Measurements from ENCODE around the gene NTN4. TPM values are rescaled to one million over a fixed set of nuclear protein-coding genes. Genes with fewer than 3 reads are reported as not detected.

Gene NTN4
- total and polyA plus RNA-seq, 10 of the 15 experiments (the other 5 are each of a cell fraction or from before 2014, with no cell fraction given) = 0.15 TPM; not detected in 9

GRCh38 chr12:95672166-95672565 lies 118.4 kb downstream of the NTN4 start (continued):
- TF ChIP-seq CUX1 (IDR thresholded peaks at IDR 0.05; ENCODE audit: insufficient replicate concordance, low read depth, low read length) (no peak), POLR2A (IDR thresholded peaks at IDR 0.05; ENCODE audit: low read depth, low read length) (no peak), MEF2B (IDR thresholded peaks at IDR 0.05; ENCODE audit: partially characterized antibody, poor library complexity, severe bottlenecking) (no peak), NR2F1 (conservative IDR thresholded peaks at IDR 0.05) (no peak)

- ChIA-PET POLR2A (no interaction called here), RAD21 (ENCODE audit: unreplicated experiment) (no interaction called here), SMC1A (ENCODE audit: uncharacterized antibody, unreplicated experiment) (no interaction called here), CTCF (no interaction called here)
- no peak overlapping the region for H3K4me3 ChIP-seq
- H3K27me3 ChIP-seq (replicated peaks in 1 of 2; ENCODE audit: control insufficient read depth in 2 of 2, insufficient read depth in 2 of 2, low read length in 1 of 2) = no peaks in the 10 kb centered on the region; a peak in 1 of 4 replicates
- H3K4me2 ChIP-seq (ENCODE audit: control insufficient read depth, insufficient read depth) = no peak overlapping the region
- BruUV-seq (replicated peaks) = no TSS peak
- no peaks in the 10 kb centered on the region for H3K79me2 ChIP-seq (ENCODE audit: control insufficient read depth, insufficient read depth, low read length)
- H3K36me3 ChIP-seq (ENCODE audit: control insufficient read depth in 2 of 2, insufficient read depth in 2 of 2, low read length in 1 of 2) = no peaks in the 10 kb centered on the region
- DNase-seq (ENCODE audit: low read depth, low spot score) (no peak), FAIRE-seq (no peak), ATAC-seq (no peak)
- H2AFZ ChIP-seq (ENCODE audit: control insufficient read depth, low read depth, low read length) = no peak overlapping the region
- H3K4me1 ChIP-seq (ENCODE audit: control insufficient read depth, insufficient read depth, low read length) = no peaks in the 10 kb centered on the region
- no peak overlapping the region for H3K9ac ChIP-seq (ENCODE audit: control insufficient read depth, insufficient read depth, low read length)
- no peaks in the 10 kb centered on the region for H3K9me3 ChIP-seq (replicated peaks; ENCODE audit: control insufficient read depth, insufficient read depth, low read length)
- in situ Hi-C loops (cut with MboI) (no loop called here), intact Hi-C loops (cut with micrococcal nuclease; ENCODE audit: unreplicated experiment) (no loop called here)
- no peak overlapping the region for H3K27ac ChIP-seq (ENCODE audit: control insufficient read depth, insufficient read depth)
- no peaks in the 10 kb centered on the region for H4K20me1 ChIP-seq (ENCODE audit: control insufficient read depth, insufficient read depth)
- 50% methylated on average over 6 of the region's 6 CpGs for WGBS (ENCODE audit: insufficient coverage, insufficient replicate concordance, low lambda C conversion rate, missing lambda C conversion rate)
- TF ChIP-seq SIN3A (IDR thresholded peaks at IDR 0.05; ENCODE audit: low read depth, low read length) (no peak), FOS (IDR thresholded peaks at IDR 0.05; ENCODE audit: borderline replicate concordance, extremely low read depth, insufficient read length) (no peak), GABPA (IDR thresholded peaks at IDR 0.05; ENCODE audit: low read depth) (no peak), REST (IDR thresholded peaks at IDR 0.05; ENCODE audit: low read depth, low read length) (no peak), NFYB (IDR thresholded peaks at IDR 0.05; ENCODE audit: insufficient read depth, low read depth, low read length) (no peak), RB1 (IDR thresholded peaks at IDR 0.05; ENCODE audit: borderline replicate concordance) (no peak), EGR1 (IDR thresholded peaks at IDR 0.05; ENCODE audit: borderline replicate concordance in 1 of 2, low read depth in 2 of 2, low read length in 2 of 2) (no peak), SMAD1 (IDR thresholded peaks at IDR 0.05; ENCODE audit: low read depth, partially characterized antibody) (no peak), RELB (IDR thresholded peaks at IDR 0.05; ENCODE audit: low read depth) (no peak), ESRRA (IDR thresholded peaks at IDR 0.05; ENCODE audit: low read length) (no peak)
These were observed 119.3 kb downstream of the NTN4 start for GRCh38 chr12:95671265-95671664.
